Osteocyte (in vitro differentiated cells): ENCODE data around the gene PRAMEF12. TPM values are rescaled to one million over a fixed set of nuclear protein-coding genes. Genes with fewer than 3 reads are reported as not detected.
"Not testable (repeated sequence)": the region's sequence is repeated elsewhere in the genome, so short reads cannot be mapped to it uniquely, and the experiment has no call there.

ENCODE experiments used
- DNase-seq: peaks from one replicate; pipeline ENCODE4 v3.0.0; 2021; ENCODE audit warnings: mixed read lengths; ENCODE audit not compliant: unreplicated experiment; ENCODE audit errors: extremely low spot score
- H3K27ac Mint-ChIP-seq: one replicate; pipeline ENCODE4 v1.8.0; 2021; ENCODE audit warnings: mild to moderate bottlenecking, mixed read lengths; ENCODE audit not compliant: unreplicated experiment
- H3K27me3 Mint-ChIP-seq: one replicate; pipeline ENCODE4 v1.8.0; 2021; ENCODE audit warnings: mixed read lengths; ENCODE audit not compliant: unreplicated experiment
- H3K36me3 Mint-ChIP-seq: one replicate; pipeline ENCODE4 v1.8.0; 2021; ENCODE audit warnings: mixed read lengths; ENCODE audit not compliant: unreplicated experiment
- H3K4me1 Mint-ChIP-seq: one replicate; pipeline ENCODE4 v1.8.0; 2021; ENCODE audit warnings: mixed read lengths; ENCODE audit not compliant: unreplicated experiment
- H3K4me3 Mint-ChIP-seq: one replicate; pipeline ENCODE4 v1.8.0; 2021; ENCODE audit warnings: mild to moderate bottlenecking, moderate library complexity, mixed read lengths; ENCODE audit not compliant: unreplicated experiment
- H3K9me3 Mint-ChIP-seq: one replicate; pipeline ENCODE4 v1.8.0; 2021; ENCODE audit warnings: mixed read lengths; ENCODE audit not compliant: unreplicated experiment
- long read RNA-seq: library from polyadenylated mRNA; unstranded; transcript quantifications from one replicate; pipeline ENCODE4 v2.0.0, GENCODE V29; 2021
- total RNA-seq: library from RNA; stranded (reverse); gene quantifications from 2 replicates; pipeline ENCODE4 v1.2.1, GENCODE V29; 2021
- TF ChIP-seq, protein P1 (sequence below): fragments of 200-600 bp; sonication (generic); IDR thresholded peaks from 2 replicates; pipeline ENCODE4 v1.5.0; 2021; ENCODE audit warnings: antibody characterized with exemption, mild to moderate bottlenecking, moderate library complexity

The PRAMEF12 gene
- not detected in 2 replicates for total RNA-seq
- long read RNA-seq, result 0 reads

DNA sequence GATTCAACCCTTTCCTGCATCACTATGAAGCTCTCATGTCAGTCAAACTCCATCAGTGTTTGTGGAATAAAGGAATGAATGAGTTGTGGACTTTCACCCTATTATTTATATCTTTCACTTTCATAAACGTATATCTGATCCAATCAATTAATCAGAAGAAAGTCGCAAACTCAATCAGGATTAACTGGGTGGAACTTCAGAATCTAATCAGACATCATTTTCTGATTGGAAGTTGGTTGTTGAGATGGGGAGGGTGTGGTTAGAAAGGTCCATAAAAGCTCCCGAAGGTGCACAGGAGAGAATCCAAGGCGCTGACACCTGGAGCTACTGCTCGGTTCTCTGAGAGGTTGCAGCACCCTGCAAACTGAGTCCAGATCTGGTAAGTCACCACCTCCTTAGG, at the start of gene PRAMEF12:
PRAMEF12 (plus strand) TSS at position 301 of the 400 bp plus-strand sequence. CDS start 1,130 bp downstream, outside the sequence.
- TF ChIP-seq, protein P1, sequence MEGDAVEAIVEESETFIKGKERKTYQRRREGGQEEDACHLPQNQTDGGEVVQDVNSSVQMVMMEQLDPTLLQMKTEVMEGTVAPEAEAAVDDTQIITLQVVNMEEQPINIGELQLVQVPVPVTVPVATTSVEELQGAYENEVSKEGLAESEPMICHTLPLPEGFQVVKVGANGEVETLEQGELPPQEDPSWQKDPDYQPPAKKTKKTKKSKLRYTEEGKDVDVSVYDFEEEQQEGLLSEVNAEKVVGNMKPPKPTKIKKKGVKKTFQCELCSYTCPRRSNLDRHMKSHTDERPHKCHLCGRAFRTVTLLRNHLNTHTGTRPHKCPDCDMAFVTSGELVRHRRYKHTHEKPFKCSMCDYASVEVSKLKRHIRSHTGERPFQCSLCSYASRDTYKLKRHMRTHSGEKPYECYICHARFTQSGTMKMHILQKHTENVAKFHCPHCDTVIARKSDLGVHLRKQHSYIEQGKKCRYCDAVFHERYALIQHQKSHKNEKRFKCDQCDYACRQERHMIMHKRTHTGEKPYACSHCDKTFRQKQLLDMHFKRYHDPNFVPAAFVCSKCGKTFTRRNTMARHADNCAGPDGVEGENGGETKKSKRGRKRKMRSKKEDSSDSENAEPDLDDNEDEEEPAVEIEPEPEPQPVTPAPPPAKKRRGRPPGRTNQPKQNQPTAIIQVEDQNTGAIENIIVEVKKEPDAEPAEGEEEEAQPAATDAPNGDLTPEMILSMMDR, result no peak

DNA sequence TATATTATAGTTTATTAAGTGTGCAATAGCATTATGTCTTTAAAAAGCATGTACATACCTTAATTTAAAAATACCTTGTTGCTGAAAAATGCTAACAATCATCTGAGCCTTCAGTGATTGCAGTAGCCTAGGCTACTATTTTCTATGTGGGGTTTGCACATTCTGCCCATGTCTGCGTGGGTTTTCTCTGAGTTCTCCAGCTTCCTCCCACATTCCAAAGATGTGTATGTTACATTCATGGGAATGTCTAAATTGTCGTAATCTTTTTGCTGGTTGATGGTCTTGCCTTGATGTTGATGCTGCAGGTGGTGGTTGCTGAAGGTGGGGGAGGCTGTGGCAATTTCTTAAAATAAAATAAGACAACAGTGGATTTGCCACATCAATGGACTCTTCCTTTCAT, 45.1 kb upstream of the PRAMEF12 start:
- Mint-ChIP-seq H3K4me1 (no peaks in the 10 kb centered on the region), H3K27ac (no peak overlapping the region), H3K4me3 (no peak overlapping the region), H3K36me3 (no peaks in the 10 kb centered on the region), H3K27me3 (peaks cover 1% of the 10 kb centered on the region), H3K9me3 (peaks cover 10% of the 10 kb centered on the region)
- TF ChIP-seq, protein P1, result no peak
- no peak for DNase-seq

More for the DNA sequence above, at the start of gene PRAMEF12:
- Mint-ChIP-seq H3K36me3 (no peaks in the 10 kb centered on the region), H3K27ac (no peak within 1 kb of the TSS), H3K4me1 (no peaks in the 10 kb centered on the region), H3K4me3 (no peak within 1 kb of the TSS), H3K27me3 (peaks cover 3% of the 10 kb centered on the region), H3K9me3 (peaks cover 8% of the 10 kb centered on the region)
- peak; percentile 46 for DNase-seq

DNA sequence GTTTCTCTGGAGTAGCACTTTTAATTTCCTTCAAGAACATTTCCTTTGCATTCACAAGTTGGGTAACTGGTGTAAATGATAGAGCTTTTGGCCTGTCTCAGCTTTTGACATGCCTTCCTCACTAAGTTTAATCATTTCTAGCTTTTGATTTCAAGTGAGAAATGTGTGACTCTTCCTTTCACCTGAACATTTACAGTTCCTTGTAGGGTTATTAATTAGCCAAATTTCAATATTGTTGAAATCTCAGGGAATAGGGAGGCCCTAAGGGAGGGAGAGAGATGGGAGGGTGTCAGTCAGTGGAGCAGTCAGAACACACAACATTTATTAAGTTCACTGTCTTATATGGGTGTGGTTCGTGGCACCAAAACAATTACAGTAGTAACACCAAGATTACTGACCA, 43.4 kb upstream of the PRAMEF12 start:
- Mint-ChIP-seq H3K27me3 (peaks cover 8% of the 10 kb centered on the region), H3K27ac (no peak overlapping the region), H3K9me3 (peaks cover 10% of the 10 kb centered on the region), H3K4me1 (no peaks in the 10 kb centered on the region), H3K4me3 (no peak overlapping the region), H3K36me3 (no peaks in the 10 kb centered on the region)
- DNase-seq, result no peak
- TF ChIP-seq, protein P1, result no peak

DNA sequence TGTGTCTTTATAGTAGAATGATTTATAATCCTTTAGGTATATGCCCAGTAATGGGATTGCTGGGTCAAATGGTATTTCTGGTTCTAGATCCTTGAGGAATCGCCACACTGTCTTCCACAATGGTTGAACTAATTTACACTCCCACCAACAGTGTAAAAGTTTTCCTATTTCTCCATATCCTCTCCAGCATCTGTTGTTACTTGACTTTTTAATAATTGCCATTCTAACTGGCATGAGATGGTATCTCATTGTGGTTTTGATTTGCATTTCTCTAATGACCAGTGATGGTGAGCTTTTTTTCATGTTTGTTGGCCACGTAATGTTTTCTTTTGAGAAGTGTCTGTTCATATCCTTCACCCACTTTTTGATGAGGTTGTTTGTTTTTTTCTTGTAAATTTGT, 42.5 kb upstream of the PRAMEF12 start:
- not testable (repeated sequence) for H3K27me3 Mint-ChIP-seq, H3K4me3 Mint-ChIP-seq, DNase-seq, H3K27ac Mint-ChIP-seq, H3K36me3 Mint-ChIP-seq, H3K4me1 Mint-ChIP-seq
- peaks cover 10% of the 10 kb centered on the region for H3K9me3 Mint-ChIP-seq

DNA sequence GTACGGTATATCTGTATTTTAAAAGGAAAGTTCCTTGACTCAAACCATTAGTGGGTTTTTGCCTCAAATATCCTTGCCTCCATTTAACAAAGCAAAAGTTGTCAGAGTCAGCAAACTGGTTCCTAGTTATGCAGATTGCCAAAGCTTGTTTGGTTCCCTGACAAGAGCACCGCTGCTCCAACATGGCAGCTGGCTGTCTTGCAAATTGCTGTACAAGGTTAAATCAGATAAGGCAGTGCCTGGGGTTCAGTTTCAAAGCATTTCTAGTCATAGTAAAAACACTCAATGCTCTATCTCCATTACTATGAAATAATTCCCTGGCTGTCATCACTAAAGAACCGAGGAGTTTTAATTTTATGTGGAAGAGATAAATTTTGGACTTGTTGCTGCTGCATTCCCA, 38.9 kb upstream of the PRAMEF12 start:
- Mint-ChIP-seq H3K27me3 (peaks cover 13% of the 10 kb centered on the region), H3K27ac (no peak overlapping the region), H3K4me3 (no peak overlapping the region), H3K4me1 (no peaks in the 10 kb centered on the region), H3K36me3 (no peaks in the 10 kb centered on the region), H3K9me3 (peaks cover 3% of the 10 kb centered on the region)
- TF ChIP-seq, protein P1, result no peak
- DNase-seq, result no peak

DNA sequence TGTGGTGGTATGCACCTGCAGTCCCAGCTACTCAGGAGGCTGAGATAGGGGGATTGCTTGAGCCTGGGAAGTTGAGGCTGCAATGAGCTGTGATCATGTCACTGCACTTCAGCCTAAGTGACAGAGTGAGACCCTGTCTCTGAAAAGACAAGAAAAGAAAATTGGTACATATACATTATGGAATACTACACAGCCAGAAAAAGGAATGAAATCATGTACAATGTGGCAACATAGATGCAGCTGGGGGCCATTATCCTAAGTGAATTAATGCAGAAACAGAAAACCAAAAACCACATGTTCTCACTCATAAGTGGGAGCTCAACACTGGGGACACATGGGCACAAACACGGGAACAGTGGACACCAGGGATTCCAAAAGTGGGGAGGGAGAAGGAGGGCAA, 34.6 kb upstream of the PRAMEF12 start:
- Mint-ChIP-seq H3K27me3 (peaks cover 10% of the 10 kb centered on the region), H3K4me1 (no peaks in the 10 kb centered on the region), H3K4me3 (no peak overlapping the region), H3K9me3 (peaks cover 3% of the 10 kb centered on the region), H3K36me3 (no peaks in the 10 kb centered on the region), H3K27ac (no peak overlapping the region)
- DNase-seq, result no peak
- TF ChIP-seq, protein P1, result no peak
